Retinal pigment epithelial cell (primary cell): Measurements from ENCODE around the gene ZEB2.
A peak's percentile ranks its signal among the peaks of the same experiment; 100 is the strongest.

ENCODE experiments used
- DNase-seq: peaks from one replicate; pipeline ENCODE4 v3.0.0-alpha.2; 2010; ENCODE audit warnings: low read depth
- H3K4me3 ChIP-seq: 2 replicates; pipeline ENCODE4 v1.5.1; 2011; ENCODE audit warnings: mild to moderate bottlenecking, low read length, control low read depth, moderate library complexity
- TF ChIP-seq, protein P1 (sequence below): conservative IDR thresholded peaks from 2 replicates; pipeline ENCODE4 v1.5.1; 2011; ENCODE audit warnings: low read depth, low read length, control low read depth, inconsistent platforms

ZEB2 gene

DNA sequence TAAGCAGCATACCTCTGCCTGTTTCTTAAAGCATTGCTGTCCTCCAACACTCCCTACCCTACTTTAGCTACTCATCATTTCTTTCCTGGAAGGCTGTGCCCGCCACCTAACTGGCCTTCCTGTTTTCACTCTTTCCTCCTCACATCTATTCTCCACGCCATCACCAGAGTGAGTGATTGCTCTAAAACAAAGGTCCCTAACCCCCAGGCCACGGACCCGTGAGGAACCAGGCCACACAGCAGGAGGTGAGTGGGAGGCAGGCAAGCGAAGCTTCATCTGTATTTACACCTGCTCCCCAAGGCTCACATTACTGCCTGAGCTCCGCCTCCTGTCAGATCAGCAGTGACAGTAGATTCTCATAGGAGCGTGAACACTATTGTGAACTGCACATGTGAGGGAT, 13.3 kb upstream of the ZEB2 start:
- H3K4me3 ChIP-seq: no peak overlapping the region
- TF ChIP-seq, protein P1, sequence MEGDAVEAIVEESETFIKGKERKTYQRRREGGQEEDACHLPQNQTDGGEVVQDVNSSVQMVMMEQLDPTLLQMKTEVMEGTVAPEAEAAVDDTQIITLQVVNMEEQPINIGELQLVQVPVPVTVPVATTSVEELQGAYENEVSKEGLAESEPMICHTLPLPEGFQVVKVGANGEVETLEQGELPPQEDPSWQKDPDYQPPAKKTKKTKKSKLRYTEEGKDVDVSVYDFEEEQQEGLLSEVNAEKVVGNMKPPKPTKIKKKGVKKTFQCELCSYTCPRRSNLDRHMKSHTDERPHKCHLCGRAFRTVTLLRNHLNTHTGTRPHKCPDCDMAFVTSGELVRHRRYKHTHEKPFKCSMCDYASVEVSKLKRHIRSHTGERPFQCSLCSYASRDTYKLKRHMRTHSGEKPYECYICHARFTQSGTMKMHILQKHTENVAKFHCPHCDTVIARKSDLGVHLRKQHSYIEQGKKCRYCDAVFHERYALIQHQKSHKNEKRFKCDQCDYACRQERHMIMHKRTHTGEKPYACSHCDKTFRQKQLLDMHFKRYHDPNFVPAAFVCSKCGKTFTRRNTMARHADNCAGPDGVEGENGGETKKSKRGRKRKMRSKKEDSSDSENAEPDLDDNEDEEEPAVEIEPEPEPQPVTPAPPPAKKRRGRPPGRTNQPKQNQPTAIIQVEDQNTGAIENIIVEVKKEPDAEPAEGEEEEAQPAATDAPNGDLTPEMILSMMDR: no peak
- DNase-seq: no peak

DNA sequence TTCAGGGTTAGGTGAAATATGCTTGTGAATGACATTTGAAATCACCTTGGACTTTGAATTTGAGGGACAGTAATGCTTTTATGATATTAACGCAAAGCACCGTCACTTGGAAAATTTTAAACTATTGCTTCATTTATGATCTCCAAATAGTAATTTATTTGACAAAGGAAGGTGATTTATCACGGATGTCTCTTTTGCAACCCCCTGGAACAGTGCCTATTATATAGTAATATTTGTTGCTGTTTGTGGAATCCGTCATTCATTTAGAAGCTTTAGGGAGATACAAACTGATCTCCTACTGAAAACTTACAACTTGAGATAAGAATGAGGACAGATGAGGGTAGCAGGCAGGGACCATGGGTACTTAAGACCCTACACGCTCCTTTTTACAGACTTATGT, 10.7 kb upstream of the ZEB2 start:
- no peak for DNase-seq

DNA sequence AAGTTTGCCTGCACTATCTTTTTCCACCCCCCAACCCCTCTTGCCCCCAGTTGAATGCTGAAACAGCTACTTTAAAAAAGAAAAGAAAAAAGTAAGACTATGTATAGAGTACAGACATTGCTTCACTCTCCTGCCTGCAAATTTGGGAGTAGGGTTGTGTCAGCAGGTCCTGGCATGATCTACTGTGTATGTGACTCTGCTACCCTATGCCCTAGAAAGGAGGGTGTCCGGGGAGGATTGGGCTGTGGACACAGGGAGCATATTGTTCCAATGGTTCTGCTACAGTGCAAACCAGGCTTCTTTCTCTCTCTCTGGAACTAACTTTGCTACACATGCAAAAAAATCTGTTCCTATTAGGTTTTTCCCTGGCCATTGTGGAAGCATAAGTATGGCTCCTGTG, 9.9 kb upstream of the ZEB2 start:
- TF ChIP-seq, protein P1: no peak
- DNase-seq: no peak
- H3K4me3 ChIP-seq: no peak overlapping the region

More for the DNA sequence above, 10.7 kb upstream of the ZEB2 start:
- TF ChIP-seq, protein P1: no peak
- no peak overlapping the region for H3K4me3 ChIP-seq

DNA sequence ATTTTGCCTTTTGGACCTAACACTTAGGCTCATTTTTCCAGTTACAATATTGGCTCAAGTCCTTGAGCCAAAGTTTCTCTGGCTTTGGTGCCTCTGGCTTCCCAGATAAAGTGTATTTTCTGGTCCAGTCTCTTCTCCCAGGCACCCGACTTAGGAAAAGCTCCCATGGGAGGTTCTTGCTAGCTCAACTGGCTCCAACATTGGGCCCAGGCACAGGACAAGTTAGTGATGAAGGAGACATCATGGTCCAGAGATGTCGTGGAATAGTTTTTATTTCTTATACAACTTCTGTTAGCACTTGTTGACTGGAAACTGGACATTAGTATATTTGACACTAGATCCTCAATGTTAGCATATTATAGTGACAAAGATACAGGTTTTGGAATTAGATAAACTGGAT, 8.2 kb upstream of the ZEB2 start:
- no peak overlapping the region for H3K4me3 ChIP-seq
- no peak for DNase-seq
- TF ChIP-seq, protein P1: no peak

DNA sequence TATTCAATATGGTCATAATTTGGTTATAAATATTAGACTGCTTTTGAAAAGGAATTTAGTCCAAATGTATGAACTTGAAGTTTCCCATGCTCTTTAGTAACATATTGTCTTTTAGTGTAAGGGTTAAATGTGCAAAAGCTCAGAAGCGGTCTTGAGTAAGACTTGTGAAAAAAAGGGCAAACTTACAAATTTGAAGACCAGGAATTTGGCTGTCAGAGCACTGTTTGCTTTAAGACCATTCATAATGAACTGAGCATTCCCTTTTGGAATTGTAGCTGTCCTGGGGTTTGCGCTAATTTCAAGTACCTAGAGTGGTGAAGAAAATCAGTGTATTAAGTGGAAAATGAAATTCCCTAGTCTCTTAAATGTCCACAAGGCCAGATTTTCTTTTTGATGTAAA, 6.9 kb upstream of the ZEB2 start:
- DNase-seq: no peak
- TF ChIP-seq, protein P1: no peak

DNA sequence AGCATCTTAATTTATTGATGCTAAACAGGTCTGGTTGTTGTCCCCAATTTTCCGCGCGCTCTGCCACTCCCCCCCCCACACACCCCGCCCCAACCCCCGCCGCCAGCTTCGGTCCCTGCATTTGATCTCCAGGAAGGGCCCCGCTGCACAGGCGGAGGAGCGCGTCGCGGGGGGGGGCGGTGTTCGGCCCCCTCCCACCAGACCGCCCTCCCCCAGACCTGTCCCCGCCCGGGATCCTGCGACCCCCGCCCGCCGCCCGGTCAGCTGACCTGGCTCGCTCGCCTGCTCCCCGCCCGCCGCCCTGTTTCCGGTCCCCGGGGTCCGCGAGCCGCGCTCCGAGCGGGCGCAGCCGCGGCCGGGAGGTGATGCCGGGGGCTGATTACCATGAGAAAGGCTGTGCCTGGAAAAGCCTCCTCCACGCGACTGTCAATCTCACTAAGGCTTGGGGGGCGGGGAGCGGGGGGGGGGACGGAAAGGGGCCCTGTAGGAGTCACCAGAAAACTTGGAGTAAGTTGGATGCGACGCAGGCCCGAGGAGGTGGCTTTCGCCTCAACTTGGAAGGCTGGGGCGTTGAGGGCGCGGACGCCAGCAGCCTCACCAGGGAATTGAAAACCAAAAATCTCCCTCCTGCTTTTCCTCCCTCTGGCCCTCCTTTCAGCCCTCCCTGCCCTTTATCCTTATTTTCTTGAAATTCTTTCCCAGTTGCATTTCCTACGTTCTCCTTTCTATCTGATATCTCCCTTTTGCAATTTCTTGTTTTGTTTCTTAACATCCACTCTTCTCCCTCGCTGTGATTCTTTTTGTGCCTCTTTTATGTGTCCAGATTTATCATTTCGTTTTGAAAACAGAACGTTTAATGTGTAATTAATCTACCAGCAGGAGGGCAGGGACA, 4.4 kb upstream of the ZEB2 start:
- peak overlapping the region; percentile 67 for H3K4me3 ChIP-seq
- TF ChIP-seq, protein P1: no peak
- no peak for DNase-seq

More for the DNA sequence above, 6.9 kb upstream of the ZEB2 start:
- H3K4me3 ChIP-seq: no peak overlapping the region

DNA sequence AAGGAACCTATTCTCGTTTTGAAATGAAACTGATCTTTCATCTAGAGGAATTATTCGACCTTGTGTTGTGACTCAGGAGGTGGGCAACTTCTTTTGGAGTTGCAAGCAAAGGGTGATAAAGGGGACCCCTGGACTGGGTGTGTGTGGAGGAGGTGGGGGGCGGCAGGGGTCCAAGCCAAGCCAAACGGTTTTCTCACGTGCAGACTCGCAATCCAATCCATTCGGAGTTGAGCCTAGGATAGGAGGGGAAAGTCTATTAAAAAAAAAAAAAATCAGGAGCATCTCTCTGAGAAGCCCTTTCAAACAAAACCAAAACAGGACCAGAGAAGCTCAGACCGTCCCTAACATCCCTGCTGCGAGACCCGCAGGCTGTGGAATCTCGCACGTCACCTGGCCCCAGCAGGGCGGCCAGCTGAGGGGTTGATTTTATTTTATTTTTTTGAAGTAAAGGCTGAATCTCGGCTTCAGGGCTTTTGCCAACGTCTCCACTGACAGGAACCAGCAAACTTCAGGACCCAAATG, 3.7 kb upstream of the ZEB2 start:
- no peak for DNase-seq
- TF ChIP-seq, protein P1: no peak
- H3K4me3 ChIP-seq: peak overlapping the region; percentile 67
